GM12864 (cell line): ENCODE results near the gene F11R.
A peak's percentile ranks its signal among the peaks of the same experiment; 100 is the strongest.
"Not testable (repeated sequence)": the region's sequence is repeated elsewhere in the genome, so short reads cannot be mapped to it uniquely, and the experiment has no call there.

ENCODE experiments used
- DNase-seq: peaks from one replicate; pipeline ENCODE4 v3.0.0-alpha.2; 2011; ENCODE audit warnings: low read depth
- H3K4me3 ChIP-seq: 2 replicates; pipeline ENCODE4 v1.5.1; 2011; ENCODE audit warnings: mild to moderate bottlenecking, low read depth, low read length, control low read depth
- TF ChIP-seq, protein P1 (sequence below): IDR thresholded peaks from 2 replicates; pipeline ENCODE4 v1.5.1; 2011; ENCODE audit warnings: low read depth, mild to moderate bottlenecking, moderate library complexity, low read length, control low read depth, inconsistent platforms; ENCODE audit errors: missing control alignments

The F11R gene

DNA sequence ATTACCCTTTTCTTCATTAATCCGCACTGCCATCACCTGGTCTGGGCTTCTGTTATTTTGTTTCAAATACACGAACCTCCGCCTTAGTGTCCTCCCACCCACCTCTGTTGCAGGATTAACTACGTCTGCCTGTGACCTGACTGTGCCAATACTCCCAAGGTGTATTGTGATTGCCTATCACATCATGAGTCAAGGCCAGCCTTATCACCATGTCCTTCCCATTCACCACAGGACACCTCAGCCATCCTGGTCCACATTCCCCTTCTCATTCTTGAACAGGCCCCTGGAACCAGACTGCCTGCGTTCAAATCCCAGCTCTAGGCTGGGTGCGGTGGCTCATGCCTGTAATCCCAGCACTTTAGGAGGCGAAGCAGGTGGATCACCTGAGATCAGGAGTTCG, 14.4 kb downstream of the F11R start:
- H3K4me3 ChIP-seq = no peak overlapping the region
- TF ChIP-seq, protein P1, sequence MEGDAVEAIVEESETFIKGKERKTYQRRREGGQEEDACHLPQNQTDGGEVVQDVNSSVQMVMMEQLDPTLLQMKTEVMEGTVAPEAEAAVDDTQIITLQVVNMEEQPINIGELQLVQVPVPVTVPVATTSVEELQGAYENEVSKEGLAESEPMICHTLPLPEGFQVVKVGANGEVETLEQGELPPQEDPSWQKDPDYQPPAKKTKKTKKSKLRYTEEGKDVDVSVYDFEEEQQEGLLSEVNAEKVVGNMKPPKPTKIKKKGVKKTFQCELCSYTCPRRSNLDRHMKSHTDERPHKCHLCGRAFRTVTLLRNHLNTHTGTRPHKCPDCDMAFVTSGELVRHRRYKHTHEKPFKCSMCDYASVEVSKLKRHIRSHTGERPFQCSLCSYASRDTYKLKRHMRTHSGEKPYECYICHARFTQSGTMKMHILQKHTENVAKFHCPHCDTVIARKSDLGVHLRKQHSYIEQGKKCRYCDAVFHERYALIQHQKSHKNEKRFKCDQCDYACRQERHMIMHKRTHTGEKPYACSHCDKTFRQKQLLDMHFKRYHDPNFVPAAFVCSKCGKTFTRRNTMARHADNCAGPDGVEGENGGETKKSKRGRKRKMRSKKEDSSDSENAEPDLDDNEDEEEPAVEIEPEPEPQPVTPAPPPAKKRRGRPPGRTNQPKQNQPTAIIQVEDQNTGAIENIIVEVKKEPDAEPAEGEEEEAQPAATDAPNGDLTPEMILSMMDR = no peak
- DNase-seq = no peak

DNA sequence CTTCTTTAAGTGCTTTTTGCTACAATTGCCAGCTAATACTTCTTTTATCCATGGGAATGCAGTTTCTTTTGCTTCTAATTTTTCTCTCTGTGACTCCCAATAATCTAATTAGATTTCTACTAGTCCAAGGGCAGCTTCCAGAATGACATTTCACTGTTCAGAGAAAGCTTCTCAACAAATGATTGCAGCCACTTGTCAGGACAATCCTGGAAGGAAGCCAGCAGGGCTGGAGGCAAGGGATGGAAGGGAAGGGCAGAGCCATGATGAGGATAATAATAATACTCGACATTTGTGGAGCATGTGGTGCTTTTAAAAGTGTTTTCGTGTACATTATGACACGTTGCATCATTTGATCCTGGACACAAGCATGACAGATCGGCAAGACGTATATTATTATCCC, 19.4 kb downstream of the F11R start:
- DNase-seq = no peak
- no peak overlapping the region for H3K4me3 ChIP-seq
- TF ChIP-seq, protein P1 = no peak

DNA sequence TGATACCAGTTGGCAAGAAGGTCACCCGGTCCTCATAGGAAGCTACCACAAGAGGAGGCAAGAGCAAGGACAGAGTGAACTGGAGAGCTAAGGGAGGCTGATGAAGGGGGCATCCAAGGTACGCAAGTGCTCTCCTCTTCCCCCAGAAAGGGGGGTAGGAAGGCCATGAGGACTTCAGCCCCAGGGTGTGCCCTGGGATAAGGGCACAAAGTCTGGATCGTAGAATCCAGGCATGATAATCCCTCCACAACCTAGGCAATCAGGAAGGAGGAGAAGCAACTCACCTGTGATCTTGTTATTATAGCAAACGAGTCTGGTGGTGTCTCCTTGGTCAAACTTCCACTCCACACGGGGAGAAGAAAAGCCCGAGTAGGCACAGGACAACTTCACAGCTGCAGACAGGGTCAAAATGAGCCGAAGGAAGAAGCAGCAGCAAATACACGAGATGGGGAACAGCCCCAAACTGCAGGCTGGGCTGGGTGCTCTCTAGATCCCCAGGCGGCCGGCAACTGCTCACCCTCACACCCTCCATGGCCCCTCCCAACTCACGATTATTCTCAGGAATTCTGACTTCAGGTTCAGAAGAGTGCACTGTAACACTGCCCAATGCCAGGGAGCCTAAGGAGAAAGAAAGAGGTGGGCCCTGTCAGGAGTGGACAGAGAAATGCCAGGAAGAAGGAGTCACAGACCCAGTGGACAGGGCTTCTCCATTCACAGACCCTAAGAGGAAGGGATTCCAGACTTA, 20.0 kb downstream of the F11R start:
- DNase-seq = no peak
- TF ChIP-seq, protein P1 = no peak
- no peak overlapping the region for H3K4me3 ChIP-seq

DNA sequence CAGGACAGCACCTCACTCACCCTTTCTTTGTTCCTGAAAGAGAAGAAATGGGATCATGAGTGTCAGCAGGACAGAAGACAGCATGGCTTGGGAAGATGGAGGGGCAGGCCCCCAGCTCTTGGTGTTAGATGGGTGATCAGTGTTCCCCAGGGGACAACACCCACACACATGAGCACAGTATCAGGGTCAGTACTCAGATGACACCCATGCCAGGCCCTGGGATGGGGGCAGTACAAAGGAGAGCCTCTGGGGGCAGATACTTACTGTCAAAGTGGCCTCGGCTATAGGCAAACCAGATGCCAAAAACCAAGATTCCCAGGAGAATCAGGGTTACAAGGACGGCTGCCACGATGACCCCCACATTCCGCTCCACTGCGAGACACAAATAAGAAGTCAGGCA, 21.6 kb downstream of the F11R start:
- no peak for DNase-seq
- H3K4me3 ChIP-seq = no peak overlapping the region
- TF ChIP-seq, protein P1 = no peak

DNA sequence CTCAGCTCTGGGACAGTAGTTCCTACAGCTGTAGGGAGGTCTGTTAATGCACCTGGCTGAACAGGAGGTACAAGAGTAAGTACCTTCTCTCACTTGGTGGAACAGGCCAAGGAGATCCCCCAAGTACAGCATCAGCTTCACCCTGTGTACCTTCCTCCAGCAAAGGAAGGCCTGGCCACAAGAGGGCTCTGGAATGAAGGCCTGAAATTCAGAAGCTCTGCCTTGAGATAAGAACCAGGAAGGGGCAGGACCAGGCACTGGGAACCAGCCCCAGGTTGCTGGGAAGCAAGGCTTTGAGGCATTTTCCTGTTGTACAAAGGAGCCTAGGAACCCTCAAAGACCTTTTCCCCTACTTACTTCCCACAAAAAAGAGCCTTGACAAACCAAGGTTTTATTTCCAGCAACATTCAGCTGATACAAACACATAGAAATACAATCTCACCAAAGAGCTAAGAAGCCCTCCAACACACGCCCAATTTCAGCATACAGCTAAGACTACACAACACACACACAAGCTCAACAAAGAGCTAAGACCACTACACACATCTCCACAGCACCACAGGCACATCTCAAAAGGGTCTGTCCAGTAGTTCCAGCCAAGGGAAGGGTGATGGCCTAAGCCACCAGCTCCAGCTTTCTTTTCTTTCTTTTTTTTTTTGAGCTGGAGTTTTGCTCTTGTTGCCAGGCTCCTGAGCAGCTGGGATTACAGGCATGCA, 23.5 kb downstream of the F11R start:
- H3K4me3 ChIP-seq = no peak overlapping the region
- TF ChIP-seq, protein P1 = peak; percentile 70
- no peak for DNase-seq

DNA sequence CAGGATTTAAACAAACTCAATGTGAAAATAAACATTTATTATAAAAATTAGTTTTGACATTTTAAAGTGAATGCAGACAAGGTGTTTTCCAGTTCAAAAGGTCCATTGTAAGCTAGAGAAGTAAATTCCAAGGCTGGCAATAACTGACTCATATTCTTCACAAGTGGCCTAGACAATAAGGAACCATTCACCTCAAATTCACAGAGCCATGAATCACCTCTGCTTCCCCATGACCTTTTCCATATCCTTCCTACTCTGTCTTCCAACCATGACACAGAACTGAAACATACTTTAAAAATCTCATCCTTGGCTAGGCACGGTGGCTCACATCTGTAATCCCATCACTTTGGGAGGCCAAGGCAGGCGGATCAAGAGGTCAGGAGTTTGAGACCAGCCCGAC, 24.8 kb downstream of the F11R start:
- DNase-seq = no peak
- TF ChIP-seq, protein P1 = no peak
- H3K4me3 ChIP-seq = no peak overlapping the region

DNA sequence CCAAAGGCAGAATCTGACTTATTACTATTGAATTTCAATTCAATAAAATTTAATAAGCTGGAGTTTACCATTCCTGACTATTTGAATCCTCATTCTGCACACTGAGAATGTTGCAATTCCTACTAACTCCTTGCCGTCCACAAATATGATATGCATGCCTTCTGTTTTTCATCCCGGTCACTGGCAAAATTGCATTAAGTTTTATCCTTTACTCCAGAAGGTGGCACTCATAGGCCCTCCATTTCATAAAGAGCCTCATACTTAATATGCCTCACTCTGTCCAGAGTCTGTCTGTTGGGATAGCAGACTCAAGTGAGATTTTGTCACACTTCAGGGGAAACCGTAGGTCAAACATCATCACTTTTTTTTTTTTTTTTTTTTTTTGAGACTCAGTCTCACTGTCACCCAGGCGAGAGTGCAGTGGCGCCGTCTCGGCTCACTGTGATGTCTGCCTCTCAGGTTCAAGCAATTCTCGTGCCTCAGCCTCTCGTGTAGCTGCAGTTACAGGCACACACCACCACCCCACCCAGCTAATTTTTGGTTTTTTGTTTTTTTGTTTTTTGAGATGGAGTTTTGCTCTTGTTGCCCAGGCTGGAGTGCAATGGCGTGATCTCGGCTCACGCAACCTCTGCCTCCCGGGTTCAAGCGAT, 27.3 kb downstream of the F11R start:
- DNase-seq = no peak
- H3K4me3 ChIP-seq = no peak overlapping the region
- TF ChIP-seq, protein P1 = peak; percentile 13

DNA sequence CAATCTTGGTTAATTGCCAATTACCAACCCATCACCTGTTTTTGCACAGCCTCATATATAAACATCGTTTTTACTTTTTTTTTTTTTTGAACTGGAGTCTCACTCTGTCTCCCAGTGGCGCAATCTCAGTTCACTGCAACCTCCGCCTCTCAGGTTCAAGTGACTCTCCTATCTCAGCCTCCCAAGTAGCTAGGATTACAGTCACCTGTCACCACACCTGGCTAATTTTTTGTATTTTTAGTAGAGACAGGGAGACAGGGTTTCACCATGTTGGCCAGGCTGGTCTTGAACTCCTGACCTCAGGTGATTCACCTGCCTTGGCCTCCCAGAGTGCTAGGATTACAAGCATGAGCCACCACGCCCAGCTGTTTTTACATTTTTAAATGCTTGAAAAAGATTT, 28.9 kb downstream of the F11R start:
- not testable (repeated sequence) for H3K4me3 ChIP-seq, DNase-seq
